ENCODE results near the gene IFNA16. TPM values are rescaled to one million over a fixed set of nuclear protein-coding genes. Genes with fewer than 3 reads are reported as not detected.
"Not testable (repeated sequence)": the region's sequence is repeated elsewhere in the genome, so short reads cannot be mapped to it uniquely, and the experiment has no call there.

Gene IFNA16
- total and polyA plus RNA-seq, 5 donors from 2014 or later, result not detected

GRCh38 chr9:21239911-21240310 is 22.8 kb upstream of the IFNA16 start, which contains the start of gene IFNA14:
Gene IFNA14 (minus strand): TSS chr9:21240005. CDS start chr9:21239935, 70 bp downstream.
- Mint-ChIP-seq H3K36me3 (no peaks in the 10 kb centered on the region), H3K9me3 (peaks cover 0 to 2% (median 0%) of the 10 kb centered on the region in 7 donors), H3K4me3 (no peak within 1 kb of the TSS), H3K4me1 (peaks cover 0 to 6% (median 2%) of the 10 kb centered on the region in 4 donors), H3K27me3 (peaks cover 33% of the 10 kb centered on the region), H3K27ac (no peak within 1 kb of the TSS)
- Histone ChIP-seq H3K36me3 (ENCODE audit: control insufficient read depth, insufficient read depth, low read length) (no peaks in the 10 kb centered on the region), H3K4me3 (ENCODE audit: low read depth, low read length) (no peak within 1 kb of the TSS), H3K27ac (ENCODE audit: insufficient read depth, low read length, poor library complexity, severe bottlenecking) (no peak within 1 kb of the TSS), H3K4me1 (ENCODE audit: control insufficient read depth, insufficient read depth, low read length, poor library complexity, severe bottlenecking) (no peaks in the 10 kb centered on the region), H3K9me3 (ENCODE audit: control insufficient read depth in 2 of 2, low read length in 2 of 2) (no peaks in the 10 kb centered on the region), H3K27me3 (ENCODE audit: control insufficient read depth, insufficient read depth, low read length) (peaks cover 11% of the 10 kb centered on the region)
- ATAC-seq (ENCODE audit: low read depth in 2 of 2) (no peak), DNase-seq (no peak)

GRCh38 chr9:21236360-21236714 is 19.2 kb upstream of the IFNA16 start:
- H3K4me3 ChIP-seq (ENCODE audit: low read depth, low read length); H3K9me3 Mint-ChIP-seq; H3K4me1 Mint-ChIP-seq; DNase-seq; H3K27ac Mint-ChIP-seq; H3K9me3 ChIP-seq (ENCODE audit: control insufficient read depth in 2 of 2, low read length in 2 of 2); H3K27ac ChIP-seq (ENCODE audit: insufficient read depth, low read length, poor library complexity, severe bottlenecking); H3K4me3 Mint-ChIP-seq; H3K36me3 Mint-ChIP-seq; H3K27me3 ChIP-seq (ENCODE audit: control insufficient read depth, insufficient read depth, low read length); ATAC-seq (ENCODE audit: low read depth in 2 of 2); H3K4me1 ChIP-seq (ENCODE audit: control insufficient read depth, insufficient read depth, low read length, poor library complexity, severe bottlenecking); H3K36me3 ChIP-seq (ENCODE audit: control insufficient read depth, insufficient read depth, low read length): not testable (repeated sequence)
- peaks cover 30% of the 10 kb centered on the region for H3K27me3 Mint-ChIP-seq

GRCh38 chr9:21235468-21236359 is 18.6 kb upstream of the IFNA16 start:
- H3K36me3 ChIP-seq (ENCODE audit: control insufficient read depth, insufficient read depth, low read length); H3K27ac ChIP-seq (ENCODE audit: insufficient read depth, low read length, poor library complexity, severe bottlenecking); H3K27me3 ChIP-seq (ENCODE audit: control insufficient read depth, insufficient read depth, low read length); H3K9me3 ChIP-seq (ENCODE audit: control insufficient read depth in 2 of 2, low read length in 2 of 2); H3K9me3 Mint-ChIP-seq; H3K27ac Mint-ChIP-seq; H3K4me1 ChIP-seq (ENCODE audit: control insufficient read depth, insufficient read depth, low read length, poor library complexity, severe bottlenecking); H3K4me3 ChIP-seq (ENCODE audit: low read depth, low read length); H3K36me3 Mint-ChIP-seq; H3K4me1 Mint-ChIP-seq: not testable (repeated sequence)
- ATAC-seq (ENCODE audit: low read depth in 2 of 2), result peak; percentile 40 to 66
- peak overlapping the region in 2 of 4 donors; percentile 0 to 9 for H3K4me3 Mint-ChIP-seq
- DNase-seq, result peak in 2 of 3 donors; percentile 28 to 50
- H3K27me3 Mint-ChIP-seq, result peaks cover 30% of the 10 kb centered on the region

GRCh38 chr9:21234153-21234687 is 17.1 kb upstream of the IFNA16 start:
- peaks cover 0 to 6% (median 2%) of the 10 kb centered on the region in 4 donors for H3K4me1 Mint-ChIP-seq
- H3K27ac Mint-ChIP-seq, result no peak overlapping the region
- H3K36me3 Mint-ChIP-seq, result no peaks in the 10 kb centered on the region
- H3K27ac ChIP-seq (ENCODE audit: insufficient read depth, low read length, poor library complexity, severe bottlenecking), result no peak overlapping the region
- DNase-seq (no peak), ATAC-seq (ENCODE audit: low read depth in 2 of 2) (no peak)
- H3K4me3 Mint-ChIP-seq, result no peak overlapping the region
- peaks cover 0 to 2% (median 0%) of the 10 kb centered on the region in 7 donors for H3K9me3 Mint-ChIP-seq
- no peaks in the 10 kb centered on the region for H3K36me3 ChIP-seq (ENCODE audit: control insufficient read depth, insufficient read depth, low read length)
- peaks cover 27% of the 10 kb centered on the region for H3K27me3 Mint-ChIP-seq
- H3K4me3 ChIP-seq (ENCODE audit: low read depth, low read length), result no peak overlapping the region
- no peaks in the 10 kb centered on the region for H3K9me3 ChIP-seq (ENCODE audit: control insufficient read depth in 2 of 2, low read length in 2 of 2)
- peaks cover under 1% of the 10 kb centered on the region for H3K27me3 ChIP-seq (ENCODE audit: control insufficient read depth, insufficient read depth, low read length)
- H3K4me1 ChIP-seq (ENCODE audit: control insufficient read depth, insufficient read depth, low read length, poor library complexity, severe bottlenecking), result no peaks in the 10 kb centered on the region

GRCh38 chr9:21233258-21233657 is 16.1 kb upstream of the IFNA16 start:
- Mint-ChIP-seq H3K4me1 (peaks cover 0 to 6% (median 2%) of the 10 kb centered on the region in 4 donors), H3K27ac (no peak overlapping the region), H3K36me3 (no peaks in the 10 kb centered on the region), H3K4me3 (no peak overlapping the region), H3K27me3 (peaks cover 25% of the 10 kb centered on the region), H3K9me3 (peaks cover 0 to 2% (median 0%) of the 10 kb centered on the region in 7 donors)
- no peak for ATAC-seq (ENCODE audit: low read depth in 2 of 2)
- H3K4me3 ChIP-seq (ENCODE audit: low read depth, low read length), result no peak overlapping the region
- no peaks in the 10 kb centered on the region for H3K36me3 ChIP-seq (ENCODE audit: control insufficient read depth, insufficient read depth, low read length)
- no peaks in the 10 kb centered on the region for H3K27me3 ChIP-seq (ENCODE audit: control insufficient read depth, insufficient read depth, low read length)
- DNase-seq, result no peak
- H3K9me3 ChIP-seq (ENCODE audit: control insufficient read depth in 2 of 2, low read length in 2 of 2), result no peaks in the 10 kb centered on the region
- no peaks in the 10 kb centered on the region for H3K4me1 ChIP-seq (ENCODE audit: control insufficient read depth, insufficient read depth, low read length, poor library complexity, severe bottlenecking)
- H3K27ac ChIP-seq (ENCODE audit: insufficient read depth, low read length, poor library complexity, severe bottlenecking), result no peak overlapping the region

- H3K27ac Mint-ChIP-seq, result no peak within 1 kb of the TSS
These were observed 11.0 kb upstream of the IFNA16 start, which contains the start of gene IFNA17 for GRCh38 chr9:21228122-21228521. Gene IFNA17 (minus strand): TSS chr9:21228222. CDS start chr9:21228173, 49 bp downstream.

GRCh38 chr9:21213411-21214326 is 3.4 kb downstream of the IFNA16 start:
- not testable (repeated sequence) for H3K36me3 ChIP-seq (ENCODE audit: control insufficient read depth, insufficient read depth, low read length); H3K4me3 ChIP-seq (ENCODE audit: low read depth, low read length); ATAC-seq (ENCODE audit: low read depth in 2 of 2); H3K27me3 ChIP-seq (ENCODE audit: control insufficient read depth, insufficient read depth, low read length); H3K36me3 Mint-ChIP-seq; H3K4me1 Mint-ChIP-seq; H3K9me3 ChIP-seq (ENCODE audit: control insufficient read depth in 2 of 2, low read length in 2 of 2); H3K27ac ChIP-seq (ENCODE audit: insufficient read depth, low read length, poor library complexity, severe bottlenecking); H3K9me3 Mint-ChIP-seq; H3K27ac Mint-ChIP-seq; H3K4me1 ChIP-seq (ENCODE audit: control insufficient read depth, insufficient read depth, low read length, poor library complexity, severe bottlenecking)
- DNase-seq, result peak in 2 of 3 donors; percentile 2 to 26
- Mint-ChIP-seq H3K4me3 (peak overlapping the region in 2 of 4 donors; percentile 3 to 59), H3K27me3 (peaks cover 25% of the 10 kb centered on the region)

More at GRCh38 chr9:21228122-21228521, 11.0 kb upstream of the IFNA16 start, which contains the start of gene IFNA17:
- no peaks in the 10 kb centered on the region for H3K4me1 ChIP-seq (ENCODE audit: control insufficient read depth, insufficient read depth, low read length, poor library complexity, severe bottlenecking)
- Mint-ChIP-seq H3K4me1 (no peaks in the 10 kb centered on the region), H3K27me3 (no peaks in the 10 kb centered on the region), H3K9me3 (peaks cover 0 to 2% (median 0%) of the 10 kb centered on the region in 7 donors), H3K36me3 (no peaks in the 10 kb centered on the region), H3K4me3 (no peak within 1 kb of the TSS)
- H3K4me3 ChIP-seq (ENCODE audit: low read depth, low read length), result no peak within 1 kb of the TSS
- ATAC-seq (ENCODE audit: low read depth in 2 of 2) (no peak), DNase-seq (no peak)
- no peak within 1 kb of the TSS for H3K27ac ChIP-seq (ENCODE audit: insufficient read depth, low read length, poor library complexity, severe bottlenecking)
- H3K27me3 ChIP-seq (ENCODE audit: control insufficient read depth, insufficient read depth, low read length), result no peaks in the 10 kb centered on the region
- H3K36me3 ChIP-seq (ENCODE audit: control insufficient read depth, insufficient read depth, low read length), result no peaks in the 10 kb centered on the region
- no peaks in the 10 kb centered on the region for H3K9me3 ChIP-seq (ENCODE audit: control insufficient read depth in 2 of 2, low read length in 2 of 2)

Data from CD4-positive, CD25-positive, alpha-beta regulatory T cell (primary cell).